ENCODE data around the gene PHB1. TPM values are rescaled to one million over a fixed set of nuclear protein-coding genes. Genes with fewer than 3 reads are reported as not detected.

The PHB1 gene
- total RNA-seq, 1 experiment from 2014 or later: 367 TPM

DNA sequence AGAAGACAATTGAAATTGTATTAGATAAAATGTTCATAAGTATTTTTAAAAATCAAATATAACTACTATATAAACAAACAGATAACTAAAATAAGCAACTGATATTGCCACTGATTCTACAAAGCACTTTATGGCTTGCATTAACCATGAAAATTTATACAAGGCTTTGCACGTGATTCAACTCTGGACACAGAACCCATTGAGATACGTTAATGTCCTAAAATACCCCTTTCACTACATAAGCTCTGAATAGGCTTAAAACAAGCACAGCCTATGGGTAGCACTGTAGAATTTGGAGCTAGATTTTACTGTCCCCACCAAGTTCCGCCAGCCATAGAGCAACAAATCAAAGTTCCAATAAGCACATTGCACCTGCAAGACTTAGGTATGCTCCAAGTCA, 57.2 kb downstream of the PHB1 start:
- TF ChIP-seq, protein P1, sequence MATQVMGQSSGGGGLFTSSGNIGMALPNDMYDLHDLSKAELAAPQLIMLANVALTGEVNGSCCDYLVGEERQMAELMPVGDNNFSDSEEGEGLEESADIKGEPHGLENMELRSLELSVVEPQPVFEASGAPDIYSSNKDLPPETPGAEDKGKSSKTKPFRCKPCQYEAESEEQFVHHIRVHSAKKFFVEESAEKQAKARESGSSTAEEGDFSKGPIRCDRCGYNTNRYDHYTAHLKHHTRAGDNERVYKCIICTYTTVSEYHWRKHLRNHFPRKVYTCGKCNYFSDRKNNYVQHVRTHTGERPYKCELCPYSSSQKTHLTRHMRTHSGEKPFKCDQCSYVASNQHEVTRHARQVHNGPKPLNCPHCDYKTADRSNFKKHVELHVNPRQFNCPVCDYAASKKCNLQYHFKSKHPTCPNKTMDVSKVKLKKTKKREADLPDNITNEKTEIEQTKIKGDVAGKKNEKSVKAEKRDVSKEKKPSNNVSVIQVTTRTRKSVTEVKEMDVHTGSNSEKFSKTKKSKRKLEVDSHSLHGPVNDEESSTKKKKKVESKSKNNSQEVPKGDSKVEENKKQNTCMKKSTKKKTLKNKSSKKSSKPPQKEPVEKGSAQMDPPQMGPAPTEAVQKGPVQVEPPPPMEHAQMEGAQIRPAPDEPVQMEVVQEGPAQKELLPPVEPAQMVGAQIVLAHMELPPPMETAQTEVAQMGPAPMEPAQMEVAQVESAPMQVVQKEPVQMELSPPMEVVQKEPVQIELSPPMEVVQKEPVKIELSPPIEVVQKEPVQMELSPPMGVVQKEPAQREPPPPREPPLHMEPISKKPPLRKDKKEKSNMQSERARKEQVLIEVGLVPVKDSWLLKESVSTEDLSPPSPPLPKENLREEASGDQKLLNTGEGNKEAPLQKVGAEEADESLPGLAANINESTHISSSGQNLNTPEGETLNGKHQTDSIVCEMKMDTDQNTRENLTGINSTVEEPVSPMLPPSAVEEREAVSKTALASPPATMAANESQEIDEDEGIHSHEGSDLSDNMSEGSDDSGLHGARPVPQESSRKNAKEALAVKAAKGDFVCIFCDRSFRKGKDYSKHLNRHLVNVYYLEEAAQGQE (IDR thresholded peaks at IDR 0.05; ENCODE audit: insufficient read depth in 1 of 2, low read depth in 2 of 2, low read length in 1 of 2): no peak
- no peak for TF ChIP-seq TCF7L2 (IDR thresholded peaks at IDR 0.05; ENCODE audit: low read depth, low read length)
- no peak for TF ChIP-seq SIN3A (IDR thresholded peaks at IDR 0.05; ENCODE audit: borderline replicate concordance, insufficient read depth, low read depth, low read length)
- TF ChIP-seq, protein P2, sequence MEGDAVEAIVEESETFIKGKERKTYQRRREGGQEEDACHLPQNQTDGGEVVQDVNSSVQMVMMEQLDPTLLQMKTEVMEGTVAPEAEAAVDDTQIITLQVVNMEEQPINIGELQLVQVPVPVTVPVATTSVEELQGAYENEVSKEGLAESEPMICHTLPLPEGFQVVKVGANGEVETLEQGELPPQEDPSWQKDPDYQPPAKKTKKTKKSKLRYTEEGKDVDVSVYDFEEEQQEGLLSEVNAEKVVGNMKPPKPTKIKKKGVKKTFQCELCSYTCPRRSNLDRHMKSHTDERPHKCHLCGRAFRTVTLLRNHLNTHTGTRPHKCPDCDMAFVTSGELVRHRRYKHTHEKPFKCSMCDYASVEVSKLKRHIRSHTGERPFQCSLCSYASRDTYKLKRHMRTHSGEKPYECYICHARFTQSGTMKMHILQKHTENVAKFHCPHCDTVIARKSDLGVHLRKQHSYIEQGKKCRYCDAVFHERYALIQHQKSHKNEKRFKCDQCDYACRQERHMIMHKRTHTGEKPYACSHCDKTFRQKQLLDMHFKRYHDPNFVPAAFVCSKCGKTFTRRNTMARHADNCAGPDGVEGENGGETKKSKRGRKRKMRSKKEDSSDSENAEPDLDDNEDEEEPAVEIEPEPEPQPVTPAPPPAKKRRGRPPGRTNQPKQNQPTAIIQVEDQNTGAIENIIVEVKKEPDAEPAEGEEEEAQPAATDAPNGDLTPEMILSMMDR (IDR thresholded peaks at IDR 0.05): no peak
- no peak for TF ChIP-seq POLR2AphosphoS5 (IDR thresholded peaks at IDR 0.05; ENCODE audit: low read depth, low read length)
- Histone ChIP-seq H3K27me3 (ENCODE audit: control insufficient read depth, insufficient read depth, low read length) (no peaks in the 10 kb centered on the region), H3K4me1 (ENCODE audit: control insufficient read depth, insufficient read depth, low read length) (peaks cover 27% of the 10 kb centered on the region), H3K9me3 (ENCODE audit: control insufficient read depth, insufficient read depth, low read depth, low read length) (no peaks in the 10 kb centered on the region), H3K27ac (ENCODE audit: low read length) (no peak overlapping the region), H3K36me3 (ENCODE audit: control insufficient read depth, insufficient read depth, low read length) (no peaks in the 10 kb centered on the region; the same call in 1 of the 2 replicates), H3K4me3 (ENCODE audit: low read depth in 2 of 2, low read length in 2 of 2) (no peak overlapping the region)
- DNase-seq (ENCODE audit: low read depth, low spot score): no peak
- POLR2A ChIA-PET: interaction anchor here (0.7 kb wide), 1 partner anchor 11 kb away, joined by 4 read pairs; no protein-coding TSS in a partner anchor
- no peak for ATAC-seq
- intact Hi-C loops (cut with micrococcal nuclease; ENCODE audit: unreplicated experiment) (no loop called here), in situ Hi-C loops (cut with HindIII; ENCODE audit: low pct_unique_long_range_greater_than_20kb, low sequenced_read_pairs) (no loop called here)
- CTCF ChIA-PET: interaction anchor here (0.7 kb wide), 1 partner anchor 118 kb away, joined by 7 read pairs; no protein-coding TSS in a partner anchor
- BruUV-seq (replicated peaks): no TSS peak

DNA sequence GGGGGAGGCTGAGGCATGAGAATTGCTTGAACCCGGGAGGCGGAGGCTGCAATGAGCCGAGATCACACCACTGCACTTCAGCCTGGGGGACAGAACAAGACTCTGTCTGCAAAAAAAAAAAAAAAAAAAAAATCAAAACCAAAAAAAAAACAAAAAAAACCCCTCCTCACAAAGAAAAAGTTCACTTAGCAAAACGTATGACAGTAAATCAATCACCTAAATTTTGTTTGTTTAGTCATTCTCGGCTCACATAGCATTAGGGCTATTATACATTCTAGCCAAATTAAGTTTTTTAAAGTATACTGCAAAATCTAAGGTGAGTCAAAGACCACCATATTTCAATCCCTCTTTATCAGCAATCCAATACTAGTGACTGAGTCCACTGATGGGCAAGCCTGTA, 58.4 kb downstream of the PHB1 start:
- no TSS peak for BruUV-seq (replicated peaks)
- H3K27ac ChIP-seq (ENCODE audit: low read length): no peak overlapping the region
- no peak for DNase-seq (ENCODE audit: low read depth, low spot score)
- no peak overlapping the region for H3K4me3 ChIP-seq (ENCODE audit: low read depth in 2 of 2, low read length in 2 of 2)
- ChIA-PET CTCF (no interaction called here), POLR2A (no interaction called here)
- TF ChIP-seq, protein P1 (IDR thresholded peaks at IDR 0.05; ENCODE audit: insufficient read depth in 1 of 2, low read depth in 2 of 2, low read length in 1 of 2): no peak
- TF ChIP-seq POLR2AphosphoS5 (IDR thresholded peaks at IDR 0.05; ENCODE audit: low read depth, low read length): no peak
- no peak for TF ChIP-seq TCF7L2 (IDR thresholded peaks at IDR 0.05; ENCODE audit: low read depth, low read length)
- TF ChIP-seq, protein P2 (IDR thresholded peaks at IDR 0.05): no peak
- TF ChIP-seq SIN3A (IDR thresholded peaks at IDR 0.05; ENCODE audit: borderline replicate concordance, insufficient read depth, low read depth, low read length): no peak
- intact Hi-C loops (cut with micrococcal nuclease; ENCODE audit: unreplicated experiment) (no loop called here), in situ Hi-C loops (cut with HindIII; ENCODE audit: low pct_unique_long_range_greater_than_20kb, low sequenced_read_pairs) (no loop called here)
- peaks cover 27% of the 10 kb centered on the region for H3K4me1 ChIP-seq (ENCODE audit: control insufficient read depth, insufficient read depth, low read length)
- H3K9me3 ChIP-seq (ENCODE audit: control insufficient read depth, insufficient read depth, low read depth, low read length): no peaks in the 10 kb centered on the region
- no peak for ATAC-seq
- no peaks in the 10 kb centered on the region; the same call in 1 of the 2 replicates for H3K36me3 ChIP-seq (ENCODE audit: control insufficient read depth, insufficient read depth, low read length)
- no peaks in the 10 kb centered on the region for H3K27me3 ChIP-seq (ENCODE audit: control insufficient read depth, insufficient read depth, low read length)
